AG10803 (cell line): ENCODE data around the gene MORN1.

ENCODE experiments used
- DNase-seq: peaks from one replicate; pipeline ENCODE4 v3.0.0; 2010; ENCODE audit warnings: low read depth
- H3K4me3 ChIP-seq: 2 replicates; pipeline ENCODE4 v1.5.1; 2011; ENCODE audit warnings: mild to moderate bottlenecking, low read length, control low read depth
- TF ChIP-seq, protein P1 (sequence below): conservative IDR thresholded peaks from 2 replicates; pipeline ENCODE4 v1.5.1; 2011; ENCODE audit warnings: mild to moderate bottlenecking, low read length, control low read depth, inconsistent platforms

The MORN1 gene

GRCh38 chr1:2415337-2415736 is 24.0 kb upstream of the MORN1 start:
- H3K4me3 ChIP-seq: no peak overlapping the region
- TF ChIP-seq, protein P1, sequence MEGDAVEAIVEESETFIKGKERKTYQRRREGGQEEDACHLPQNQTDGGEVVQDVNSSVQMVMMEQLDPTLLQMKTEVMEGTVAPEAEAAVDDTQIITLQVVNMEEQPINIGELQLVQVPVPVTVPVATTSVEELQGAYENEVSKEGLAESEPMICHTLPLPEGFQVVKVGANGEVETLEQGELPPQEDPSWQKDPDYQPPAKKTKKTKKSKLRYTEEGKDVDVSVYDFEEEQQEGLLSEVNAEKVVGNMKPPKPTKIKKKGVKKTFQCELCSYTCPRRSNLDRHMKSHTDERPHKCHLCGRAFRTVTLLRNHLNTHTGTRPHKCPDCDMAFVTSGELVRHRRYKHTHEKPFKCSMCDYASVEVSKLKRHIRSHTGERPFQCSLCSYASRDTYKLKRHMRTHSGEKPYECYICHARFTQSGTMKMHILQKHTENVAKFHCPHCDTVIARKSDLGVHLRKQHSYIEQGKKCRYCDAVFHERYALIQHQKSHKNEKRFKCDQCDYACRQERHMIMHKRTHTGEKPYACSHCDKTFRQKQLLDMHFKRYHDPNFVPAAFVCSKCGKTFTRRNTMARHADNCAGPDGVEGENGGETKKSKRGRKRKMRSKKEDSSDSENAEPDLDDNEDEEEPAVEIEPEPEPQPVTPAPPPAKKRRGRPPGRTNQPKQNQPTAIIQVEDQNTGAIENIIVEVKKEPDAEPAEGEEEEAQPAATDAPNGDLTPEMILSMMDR: no peak
- DNase-seq: no peak

DNA sequence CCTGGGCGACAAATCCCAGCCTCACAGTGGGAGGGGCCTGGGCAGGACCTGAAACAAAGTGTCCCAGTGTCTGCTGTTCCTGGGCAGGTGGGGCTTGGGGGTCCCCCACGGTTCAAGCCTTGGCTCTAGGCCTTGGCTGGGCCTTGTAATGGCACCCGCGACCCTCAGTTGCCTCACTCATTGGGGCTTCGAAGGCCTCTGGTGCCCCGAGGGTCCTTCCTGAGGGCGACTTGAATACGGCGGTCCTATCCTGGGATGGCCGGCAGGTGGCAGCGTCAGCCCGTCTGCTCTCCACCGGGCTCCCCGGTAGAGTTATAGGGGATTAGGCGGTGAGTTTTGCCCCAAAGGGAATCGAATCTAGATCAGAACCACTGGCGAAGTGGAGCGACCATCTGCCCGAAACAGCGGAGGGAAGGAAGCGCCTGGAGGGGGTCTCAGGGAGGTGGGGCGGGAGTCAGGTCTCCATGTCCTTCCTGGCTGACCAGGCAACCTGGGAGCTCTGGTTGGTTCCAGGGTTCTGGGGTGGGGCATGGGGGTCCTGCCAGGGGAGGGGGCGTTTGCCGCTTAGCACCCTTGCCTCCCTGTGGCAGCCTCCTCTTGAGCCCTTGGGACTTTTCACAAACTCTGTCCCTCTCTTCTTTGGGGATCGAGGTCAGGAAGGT is 23.1 kb upstream of the MORN1 start:
- H3K4me3 ChIP-seq: no peak overlapping the region
- TF ChIP-seq, protein P1: peak; percentile 82
- DNase-seq: peak; percentile 49

GRCh38 chr1:2413495-2414296 is 22.3 kb upstream of the MORN1 start:
- peak overlapping the region; percentile 73 for H3K4me3 ChIP-seq
- TF ChIP-seq, protein P1: no peak
- DNase-seq: no peak

GRCh38 chr1:2412773-2413494 is 21.6 kb upstream of the MORN1 start:
- H3K4me3 ChIP-seq: peak overlapping the region; percentile 73
- TF ChIP-seq, protein P1: no peak
- DNase-seq: peak; percentile 48

DNA sequence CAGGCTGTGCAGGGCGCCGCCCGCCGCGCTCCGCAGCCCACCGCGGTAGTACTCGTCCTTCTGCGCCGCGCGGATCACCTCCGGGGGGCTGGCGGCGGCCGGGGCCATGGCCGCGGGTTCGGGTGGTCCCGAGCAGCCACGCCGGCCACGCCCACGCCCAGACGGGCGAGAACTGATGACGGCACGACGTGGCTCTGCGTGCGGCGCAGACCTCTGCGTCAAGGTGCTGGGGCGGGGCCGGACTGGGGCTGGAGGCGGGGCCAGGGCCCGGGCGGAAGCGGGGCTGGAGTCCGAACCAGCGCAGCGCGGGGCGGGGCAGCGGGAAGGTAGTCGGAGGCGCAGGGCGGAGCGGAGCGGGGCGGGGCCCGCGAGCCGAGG is 21.0 kb upstream of the MORN1 start, which contains the start of gene PEX10:
TSS of gene PEX10 (minus strand) at position 170 of the 378 bp plus-strand sequence. CDS start at position 108, 62 bp downstream.
- TF ChIP-seq, protein P1: no peak
- H3K4me3 ChIP-seq: peak within 1 kb of the TSS; percentile 86
- peak; percentile 92 for DNase-seq

DNA sequence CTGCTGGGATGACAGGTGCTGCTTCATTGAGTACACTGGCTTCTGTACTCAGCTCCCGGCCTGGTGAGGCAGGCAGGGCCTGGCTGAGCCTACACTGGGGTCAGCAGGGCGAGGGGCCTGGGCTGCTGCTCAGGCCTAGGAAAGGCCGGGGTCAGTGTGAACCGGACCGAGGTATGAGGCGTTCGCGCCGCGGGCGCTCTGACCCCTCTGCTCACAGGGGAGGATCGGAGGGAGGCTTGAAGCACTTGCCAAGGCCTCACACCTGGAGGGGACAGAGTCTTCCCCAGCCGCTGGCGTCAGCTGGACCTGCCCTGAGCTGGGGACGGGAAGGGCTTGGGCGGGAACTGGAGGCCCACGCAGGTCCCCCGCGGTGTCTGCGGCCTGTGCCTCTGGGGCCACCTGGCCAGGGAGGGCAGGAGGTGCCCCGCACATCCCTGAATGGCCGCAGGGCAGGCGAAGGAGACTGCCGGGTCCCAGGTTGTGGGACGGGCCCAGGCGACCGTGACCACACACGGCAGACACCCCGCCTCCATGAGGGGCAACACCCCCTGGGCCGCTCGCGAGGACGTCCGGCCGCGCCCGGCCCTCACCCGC is 20.5 kb upstream of the MORN1 start:
- H3K4me3 ChIP-seq: peak overlapping the region; percentile 86
- TF ChIP-seq, protein P1: no peak
- DNase-seq: no peak
